ENCODE data around the gene CCT8L2. TPM values are rescaled to one million over a fixed set of nuclear protein-coding genes. Genes with fewer than 3 reads are reported as not detected.
"Not testable (repeated sequence)": the region's sequence is repeated elsewhere in the genome, so short reads cannot be mapped to it uniquely, and the experiment has no call there.

Gene CCT8L2, protein sequence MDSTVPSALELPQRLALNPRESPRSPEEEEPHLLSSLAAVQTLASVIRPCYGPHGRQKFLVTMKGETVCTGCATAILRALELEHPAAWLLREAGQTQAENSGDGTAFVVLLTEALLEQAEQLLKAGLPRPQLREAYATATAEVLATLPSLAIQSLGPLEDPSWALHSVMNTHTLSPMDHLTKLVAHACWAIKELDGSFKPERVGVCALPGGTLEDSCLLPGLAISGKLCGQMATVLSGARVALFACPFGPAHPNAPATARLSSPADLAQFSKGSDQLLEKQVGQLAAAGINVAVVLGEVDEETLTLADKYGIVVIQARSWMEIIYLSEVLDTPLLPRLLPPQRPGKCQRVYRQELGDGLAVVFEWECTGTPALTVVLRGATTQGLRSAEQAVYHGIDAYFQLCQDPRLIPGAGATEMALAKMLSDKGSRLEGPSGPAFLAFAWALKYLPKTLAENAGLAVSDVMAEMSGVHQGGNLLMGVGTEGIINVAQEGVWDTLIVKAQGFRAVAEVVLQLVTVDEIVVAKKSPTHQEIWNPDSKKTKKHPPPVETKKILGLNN
- not detected in 2 replicates for total RNA-seq (2014; rRNA removed; shearing (Covaris generic))

DNA sequence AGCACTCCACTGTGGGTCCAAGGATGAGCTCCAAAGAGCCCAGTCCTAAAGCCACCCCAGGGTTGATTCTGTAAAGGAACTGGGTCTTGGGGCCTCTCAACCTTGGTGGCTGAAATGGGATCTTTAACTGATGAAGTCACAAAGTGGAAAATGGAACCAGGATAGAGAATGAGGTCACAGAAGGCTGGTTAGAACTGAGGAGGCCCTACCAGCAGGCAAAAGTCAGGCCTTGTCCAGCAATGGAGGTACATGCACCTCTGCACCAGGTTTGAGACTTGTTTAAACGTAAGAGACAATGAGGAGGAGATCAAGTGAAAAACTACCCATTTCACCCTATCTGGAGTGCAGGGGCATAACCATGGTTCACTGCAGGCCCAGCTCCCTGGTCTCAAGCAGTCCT is at the start of gene CCT8L2:
Gene CCT8L2, minus strand, starts transcription at position 101 of the 400 bp plus-strand sequence. CDS start 260 bp downstream, outside the sequence.
- DNase-seq (ENCODE audit: low spot score); in situ Hi-C loops (cut with HindIII; ENCODE audit: low sequenced_read_pairs): not testable (repeated sequence)

DNA sequence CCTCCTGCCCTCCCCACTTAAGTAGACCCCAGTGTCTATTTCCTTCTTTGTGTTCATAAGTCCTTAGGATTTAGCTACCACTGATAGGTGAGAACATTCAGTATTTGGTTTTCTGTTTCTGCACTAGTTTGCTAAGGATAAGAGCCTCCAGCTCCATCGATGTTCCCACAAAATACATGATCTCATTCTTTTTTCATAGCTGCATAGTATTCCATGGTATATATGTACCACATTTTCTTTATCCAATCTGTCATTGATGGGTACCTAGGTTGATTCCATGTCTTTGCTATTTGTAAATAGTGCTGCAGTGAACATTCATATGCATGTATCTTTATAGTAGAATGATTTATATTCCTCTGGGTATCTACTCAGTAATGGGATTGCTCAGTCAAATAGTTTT is 42.8 kb upstream of the CCT8L2 start:
- in situ Hi-C loops (cut with HindIII; ENCODE audit: low sequenced_read_pairs); DNase-seq (ENCODE audit: low spot score): not testable (repeated sequence)

DNA sequence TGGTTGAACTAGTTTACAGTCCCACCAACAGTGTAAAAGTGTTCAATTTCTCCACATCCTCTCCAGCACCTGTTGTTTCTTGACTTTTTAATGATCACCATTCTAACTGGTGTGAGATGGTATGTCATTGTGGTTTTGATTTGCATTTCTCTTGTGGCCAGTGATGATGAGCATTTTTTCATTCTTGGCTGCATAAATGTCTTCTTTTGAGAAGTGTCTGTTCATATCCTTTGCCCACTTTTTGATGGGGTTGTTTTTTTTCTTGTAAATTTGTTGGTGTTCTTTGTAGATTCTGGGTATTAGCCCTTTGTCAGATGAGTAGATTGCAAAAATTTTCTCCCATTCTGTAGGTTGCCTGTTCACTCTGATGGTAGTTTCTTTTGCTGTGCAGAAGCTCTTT is 41.5 kb upstream of the CCT8L2 start:
- in situ Hi-C loops (cut with HindIII; ENCODE audit: low sequenced_read_pairs); DNase-seq (ENCODE audit: low spot score): not testable (repeated sequence)

DNA sequence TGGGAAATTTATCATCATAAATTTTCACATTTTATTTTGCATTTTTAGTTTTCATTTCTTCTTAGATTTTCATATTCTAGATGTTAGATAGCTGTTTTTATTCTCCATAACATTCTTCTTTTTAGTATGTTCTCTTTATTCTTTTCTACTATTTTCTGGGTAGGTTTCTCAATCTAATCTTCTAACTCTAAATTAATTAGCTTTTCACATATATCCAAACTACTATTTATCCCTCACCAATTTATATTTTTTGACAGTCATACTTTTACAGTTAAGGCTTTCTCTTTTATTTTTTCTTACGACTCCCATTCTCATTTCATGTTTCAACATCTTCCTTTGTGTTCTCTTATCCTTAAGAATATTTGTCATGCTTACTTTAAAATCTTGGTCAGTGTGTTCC is 35.9 kb upstream of the CCT8L2 start:
- in situ Hi-C loops (cut with HindIII; ENCODE audit: low sequenced_read_pairs); DNase-seq (ENCODE audit: low spot score): not testable (repeated sequence)

DNA sequence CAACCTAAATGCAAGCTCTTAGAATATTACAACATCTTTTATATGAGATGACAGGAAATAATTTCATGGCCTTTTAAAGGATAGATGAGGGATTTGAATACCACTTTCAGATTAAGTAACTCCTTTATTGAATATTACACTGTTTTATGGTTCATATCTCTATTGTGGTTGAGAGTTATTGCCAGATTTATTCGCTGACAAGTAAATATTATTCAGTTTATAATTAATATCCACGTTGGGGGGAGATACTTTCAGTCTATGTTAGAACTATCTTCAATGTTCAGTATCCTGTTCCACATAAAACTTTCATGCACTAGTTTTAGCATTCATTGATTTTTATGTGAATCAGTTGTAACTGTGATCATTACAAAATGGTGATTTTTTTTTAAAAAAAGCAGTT is 32.4 kb upstream of the CCT8L2 start:
- DNase-seq (ENCODE audit: low spot score); in situ Hi-C loops (cut with HindIII; ENCODE audit: low sequenced_read_pairs): not testable (repeated sequence)

DNA sequence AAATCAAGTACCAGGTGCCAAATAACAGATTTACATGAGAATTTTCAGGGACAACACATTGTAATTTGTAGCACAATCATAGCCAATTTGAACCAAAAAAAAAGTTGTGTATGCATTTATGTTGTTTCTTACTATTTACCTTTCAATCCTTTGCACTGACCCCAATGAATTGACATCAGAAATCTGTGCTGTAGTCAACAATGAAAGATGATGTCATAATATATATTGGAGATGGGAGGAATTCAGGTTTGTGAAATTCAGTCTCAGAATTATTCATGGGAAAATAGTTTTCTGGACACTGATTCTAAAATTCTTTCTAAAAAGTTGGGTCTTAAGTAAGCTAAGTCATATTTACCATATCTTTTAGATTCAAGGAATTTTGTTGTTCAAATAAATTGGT is 31.0 kb upstream of the CCT8L2 start:
- DNase-seq (ENCODE audit: low spot score); in situ Hi-C loops (cut with HindIII; ENCODE audit: low sequenced_read_pairs): not testable (repeated sequence)

DNA sequence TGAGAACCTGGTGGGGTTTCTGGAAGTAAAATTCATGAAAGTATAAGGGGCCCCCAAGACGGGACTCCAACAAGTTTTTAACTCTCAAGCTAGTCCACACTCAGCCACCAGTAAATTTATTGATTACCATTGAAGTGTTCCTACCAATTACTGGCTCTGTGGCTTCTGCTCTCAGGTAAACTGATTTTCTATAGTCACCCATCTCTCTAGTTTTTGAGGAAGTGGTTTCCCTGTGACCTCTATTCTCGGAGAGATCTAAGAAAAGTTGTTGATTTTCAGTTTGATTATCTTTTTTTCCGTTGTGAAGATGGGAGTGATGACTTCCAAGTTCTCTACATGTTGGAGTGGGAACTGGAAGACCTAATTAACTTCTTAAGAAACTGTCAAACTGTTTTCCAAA is 24.9 kb upstream of the CCT8L2 start:
- in situ Hi-C loops (cut with HindIII; ENCODE audit: low sequenced_read_pairs), result not testable (repeated sequence)

DNA sequence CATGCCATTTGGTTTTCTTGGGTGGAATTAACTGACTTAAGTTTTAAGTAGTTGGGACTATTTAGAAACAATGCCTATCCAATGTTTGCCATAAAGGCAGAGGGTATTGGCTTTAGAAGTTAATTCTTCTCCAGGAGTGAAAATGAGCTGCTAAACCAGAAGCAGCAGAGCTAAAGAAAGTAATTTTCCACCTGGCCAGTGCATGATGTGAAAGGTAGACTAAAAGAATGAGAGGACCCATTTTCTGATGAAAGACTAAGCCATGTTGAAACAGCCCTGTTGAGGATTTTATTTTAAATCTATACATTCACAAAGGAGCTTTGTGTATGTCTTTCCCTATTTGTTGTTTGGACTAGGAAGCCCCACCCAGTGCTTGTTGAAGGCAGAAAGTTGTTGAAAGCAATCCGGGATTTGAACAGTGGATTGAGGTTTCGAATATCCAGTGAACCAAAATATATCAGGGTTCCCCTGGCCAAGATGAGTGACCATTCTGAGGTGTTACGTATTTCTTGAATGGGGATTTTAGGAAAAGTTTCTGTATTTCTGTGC is 23.9 kb upstream of the CCT8L2 start:
- in situ Hi-C loops (cut with HindIII; ENCODE audit: low sequenced_read_pairs); DNase-seq (ENCODE audit: low spot score): not testable (repeated sequence)

More for the DNA sequence above, 24.9 kb upstream of the CCT8L2 start:
- not testable (repeated sequence) for DNase-seq (ENCODE audit: low spot score)

DNA sequence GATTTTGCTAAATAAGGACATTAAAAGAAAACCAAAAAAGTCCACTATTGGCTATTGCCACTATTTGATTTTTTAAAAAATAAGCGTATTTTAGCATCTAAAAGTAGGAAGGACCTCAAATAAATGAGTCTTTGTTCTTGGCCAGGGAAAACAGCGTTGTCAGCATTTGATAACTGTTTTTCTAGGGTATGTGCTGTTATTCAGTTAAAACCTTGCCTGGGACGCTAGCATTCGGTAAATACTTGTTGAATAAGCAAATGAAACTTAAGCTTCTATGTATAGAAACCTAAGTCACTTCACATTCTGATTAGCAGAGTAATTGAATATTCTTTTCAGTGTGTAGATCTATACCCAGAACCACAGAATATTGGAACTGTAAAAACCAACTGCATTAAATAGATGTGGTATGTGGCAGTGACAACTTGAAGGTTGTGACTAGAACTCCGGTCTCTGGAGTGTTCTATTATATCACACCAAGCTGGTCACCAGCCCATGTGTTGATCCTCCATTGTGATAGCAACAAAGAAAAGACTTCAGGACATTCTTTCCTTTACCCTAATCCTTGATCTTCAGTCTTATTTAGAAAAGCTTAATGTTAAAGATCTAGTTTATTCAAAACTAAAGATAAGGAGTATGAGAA is 23.1 kb upstream of the CCT8L2 start:
- DNase-seq (ENCODE audit: low spot score); in situ Hi-C loops (cut with HindIII; ENCODE audit: low sequenced_read_pairs): not testable (repeated sequence)

DNA sequence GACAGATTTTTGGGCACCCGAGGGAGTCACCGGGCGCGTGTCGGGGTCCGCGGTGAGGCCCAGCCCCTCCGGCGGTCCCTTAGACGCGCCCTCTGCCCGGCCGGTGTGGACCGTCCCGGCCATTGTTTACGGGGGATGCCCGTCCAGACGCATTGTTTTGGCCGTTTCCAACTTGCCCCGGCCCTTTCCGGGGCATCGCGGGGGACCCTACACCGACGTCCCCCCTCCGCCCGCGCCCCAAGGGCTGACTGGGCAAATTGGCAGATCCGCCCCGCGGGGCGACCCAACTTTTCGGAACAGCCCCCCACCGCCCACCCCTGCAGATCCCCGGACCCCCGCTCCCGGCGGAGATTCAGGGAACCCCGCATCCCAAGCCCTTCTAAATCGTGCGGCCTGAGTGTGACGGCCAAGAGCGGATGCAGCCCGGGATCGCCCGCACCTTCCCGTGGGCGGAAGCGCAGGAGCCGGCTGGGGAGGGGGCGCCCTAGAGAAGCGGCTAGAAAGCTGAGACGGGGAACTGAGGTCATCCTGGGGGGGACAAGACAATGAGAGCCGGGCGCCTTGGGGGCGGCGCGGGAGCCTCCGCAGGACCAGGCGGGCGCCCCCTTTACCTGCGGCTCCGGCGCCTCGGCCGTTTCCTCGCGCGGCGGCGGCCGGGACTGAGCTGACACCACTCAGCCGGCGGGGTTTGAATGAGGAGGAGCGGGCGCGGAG is 17.1 kb upstream of the CCT8L2 start:
- DNase-seq (ENCODE audit: low spot score), result no peak
- in situ Hi-C loops (cut with HindIII; ENCODE audit: low sequenced_read_pairs), result no loop called here

DNA sequence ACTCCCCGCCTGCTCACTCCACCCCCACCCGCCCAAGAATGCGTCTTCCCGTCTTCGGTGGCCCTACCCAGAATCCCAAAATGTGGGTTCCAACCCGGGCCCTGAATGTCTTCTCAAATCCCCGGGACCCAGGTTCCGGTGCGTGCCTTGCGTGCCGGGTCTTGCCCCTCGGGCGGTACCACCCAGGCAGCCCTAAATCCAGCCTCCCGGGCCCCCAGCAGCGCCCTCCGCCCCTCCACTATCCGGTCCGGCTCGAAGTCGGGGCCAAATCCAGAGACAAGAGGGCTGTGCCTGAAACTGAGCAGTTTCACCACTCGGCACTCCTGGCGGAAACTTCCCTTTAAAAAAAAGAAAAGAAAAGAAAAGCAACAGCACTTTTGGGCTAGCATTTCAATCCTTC is 16.3 kb upstream of the CCT8L2 start:
- DNase-seq (ENCODE audit: low spot score), result no peak
- in situ Hi-C loops (cut with HindIII; ENCODE audit: low sequenced_read_pairs), result no loop called here

DNA sequence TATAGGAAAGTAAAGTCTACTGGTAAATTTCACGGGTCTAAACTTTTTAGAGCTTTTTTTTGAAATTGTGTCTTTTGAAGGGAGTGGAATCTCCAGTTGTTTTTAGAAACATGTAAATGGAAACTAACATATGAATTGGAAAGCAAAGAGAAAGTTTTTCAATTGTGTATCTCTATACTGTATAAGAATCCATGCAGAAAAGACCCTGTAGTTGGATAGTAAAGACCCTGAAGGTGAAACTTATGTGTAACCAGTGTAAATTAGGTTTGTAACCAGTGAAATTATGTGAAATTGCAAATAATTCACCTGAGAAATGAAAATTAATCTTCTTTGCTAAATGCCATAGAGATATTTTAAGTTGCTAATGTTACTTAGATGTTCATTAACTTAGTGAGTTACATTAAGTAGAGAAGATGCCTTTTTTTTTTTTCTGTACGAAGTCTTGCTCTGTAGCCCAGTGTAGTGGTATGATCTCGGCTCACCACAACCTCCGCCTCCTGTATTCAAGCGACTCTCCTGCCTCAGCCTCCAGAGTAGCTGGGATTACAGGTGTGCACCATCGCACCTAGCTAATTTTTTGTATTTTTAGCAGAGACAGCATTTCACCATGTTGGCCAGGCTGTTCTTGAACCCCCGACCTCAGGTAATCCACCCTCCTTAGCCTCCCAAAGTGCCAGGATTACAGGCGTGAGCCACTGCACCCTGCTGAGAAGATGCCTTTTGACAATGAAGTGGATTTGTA is 11.8 kb upstream of the CCT8L2 start:
- DNase-seq (ENCODE audit: low spot score); in situ Hi-C loops (cut with HindIII; ENCODE audit: low sequenced_read_pairs): not testable (repeated sequence)

DNA sequence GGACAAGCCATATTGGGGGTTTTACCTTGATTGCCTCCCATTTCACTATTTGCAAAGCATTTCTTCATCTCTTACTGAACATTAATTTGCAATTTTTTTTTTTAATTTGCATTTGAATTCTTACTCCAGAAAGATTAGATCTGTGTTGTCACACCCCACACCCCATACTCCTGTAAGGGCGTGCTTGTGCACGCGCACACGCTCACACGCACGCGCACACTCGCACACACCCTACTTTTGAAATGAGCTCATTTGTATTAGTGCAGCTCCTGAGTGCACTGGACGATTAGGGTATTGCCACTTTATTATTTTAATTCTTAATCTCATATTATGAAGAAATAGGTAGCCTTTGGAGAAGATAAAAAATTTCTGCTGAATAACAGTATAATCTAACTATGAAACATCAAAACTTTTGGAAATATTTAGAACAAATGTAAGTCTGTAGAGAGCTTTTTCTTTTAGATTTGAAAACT is 11.2 kb upstream of the CCT8L2 start:
- in situ Hi-C loops (cut with HindIII; ENCODE audit: low sequenced_read_pairs); DNase-seq (ENCODE audit: low spot score): not testable (repeated sequence)

DNA sequence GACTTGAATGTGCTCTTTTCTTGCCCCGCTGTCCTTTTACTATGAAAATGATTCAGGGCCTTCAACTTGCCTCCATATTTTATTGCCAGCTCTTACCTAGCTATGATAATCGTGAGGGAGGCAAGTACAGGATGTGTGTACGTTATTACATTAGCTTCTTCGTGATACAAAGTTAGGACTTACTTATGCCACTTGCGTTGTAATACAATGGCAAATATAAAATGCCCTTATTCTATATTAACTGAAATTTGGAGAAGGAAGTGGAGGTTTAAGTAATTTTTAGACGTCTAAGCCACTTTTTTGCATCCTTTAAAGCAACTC is 10.8 kb upstream of the CCT8L2 start:
- in situ Hi-C loops (cut with HindIII; ENCODE audit: low sequenced_read_pairs), result no loop called here

DNA sequence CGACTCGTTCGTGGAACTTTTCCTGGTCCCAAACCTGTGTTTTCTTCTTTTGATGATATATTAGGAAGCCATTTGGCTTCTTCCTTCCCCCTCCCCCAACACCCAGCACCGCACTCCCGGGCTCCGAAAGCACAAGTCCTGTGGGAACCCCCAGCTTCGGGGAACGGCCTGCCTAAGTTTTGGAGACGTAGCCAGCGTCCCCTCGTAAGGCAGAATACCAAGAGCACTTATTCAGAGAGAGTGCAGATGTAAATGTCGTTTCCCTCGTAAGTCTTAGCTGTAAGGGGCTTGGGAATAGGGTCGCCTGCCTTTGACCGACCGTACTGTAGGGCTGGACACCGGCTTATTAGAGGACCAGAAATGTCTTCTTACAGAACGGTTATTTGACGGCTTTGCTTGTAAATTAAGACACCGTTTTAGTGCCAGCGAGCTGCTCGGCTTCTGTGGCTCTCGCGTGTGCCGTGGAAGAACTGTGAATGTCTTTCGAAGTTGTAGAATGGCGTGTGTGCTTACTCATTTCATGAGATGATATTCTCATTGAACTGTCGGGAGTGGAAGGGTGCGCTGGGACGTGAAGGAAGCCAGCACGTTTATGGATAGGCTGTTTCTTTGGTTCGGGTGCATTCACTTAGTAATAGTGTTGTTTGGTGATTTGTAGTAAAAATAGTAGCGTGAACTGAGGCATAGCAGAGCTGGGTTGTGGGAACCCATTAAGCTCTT is 10.3 kb upstream of the CCT8L2 start:
- in situ Hi-C loops (cut with HindIII; ENCODE audit: low sequenced_read_pairs); DNase-seq (ENCODE audit: low spot score): not testable (repeated sequence)

More for the DNA sequence above, 10.8 kb upstream of the CCT8L2 start:
- DNase-seq (ENCODE audit: low spot score), result no peak

DNA sequence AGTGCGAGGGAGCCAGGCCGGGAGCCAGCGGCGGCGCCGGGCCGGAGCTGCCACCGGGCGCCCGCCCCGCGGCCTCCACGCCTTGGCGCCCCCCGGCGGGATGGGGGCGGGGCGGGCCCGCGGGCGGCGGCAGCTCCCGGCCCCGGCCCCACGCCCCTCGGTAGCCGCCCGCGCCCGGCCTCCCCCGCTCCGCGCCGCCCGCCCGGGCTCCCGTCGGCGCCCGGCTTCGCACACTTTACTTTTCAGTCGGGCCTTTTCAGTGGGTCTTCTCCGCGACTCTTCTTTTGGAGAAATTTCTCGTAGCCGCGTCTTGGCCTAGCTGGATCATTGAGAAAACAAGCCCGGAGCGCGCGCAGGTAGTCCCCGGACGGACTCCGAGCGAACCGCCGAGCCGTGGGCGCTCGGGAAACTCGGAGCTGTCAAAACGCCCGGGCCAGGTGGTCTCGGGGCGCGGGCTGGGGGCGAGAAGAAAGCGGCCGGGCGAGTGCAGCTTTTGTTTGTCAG is 9.7 kb upstream of the CCT8L2 start:
- in situ Hi-C loops (cut with HindIII; ENCODE audit: low sequenced_read_pairs), result not testable (repeated sequence)

DNA sequence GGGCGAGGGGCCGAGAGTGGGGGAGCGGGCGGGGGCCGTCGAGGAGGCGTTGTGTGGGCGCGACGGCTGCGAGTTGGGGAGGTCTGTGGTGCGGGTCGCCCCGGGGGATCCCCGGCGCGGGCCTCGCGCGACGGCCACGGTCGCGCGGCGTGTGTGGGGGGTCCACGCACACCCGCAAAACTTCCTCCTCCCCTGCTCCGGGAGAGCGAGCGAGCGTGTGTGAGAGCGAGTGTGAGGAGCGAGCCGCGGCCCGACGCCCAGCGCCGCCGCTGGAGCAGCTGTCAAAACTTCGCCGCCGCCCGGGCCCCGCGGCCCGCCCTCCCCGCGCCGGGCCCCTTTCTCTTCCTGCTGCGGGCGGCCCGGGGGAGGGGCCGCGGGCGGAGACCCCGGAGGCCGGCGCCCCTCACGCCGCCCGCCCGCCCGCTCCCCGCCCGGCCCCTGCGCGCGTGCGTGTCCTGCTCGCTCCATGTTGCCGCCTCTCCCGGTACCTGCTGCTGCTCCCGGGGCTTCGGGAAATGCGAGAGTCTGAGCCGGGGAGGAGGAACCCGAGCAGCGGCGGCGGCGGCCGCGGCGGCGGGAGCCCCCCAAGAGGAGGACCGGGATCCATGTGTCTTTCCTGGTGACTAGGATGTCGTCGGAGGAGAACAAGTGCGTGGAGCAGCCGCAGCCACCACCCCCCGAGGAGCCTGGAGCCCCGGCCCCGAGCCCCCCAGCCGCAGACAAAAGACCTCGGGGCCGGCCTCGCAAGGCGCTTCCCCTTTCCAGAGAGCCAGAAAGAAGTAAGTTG is 9.0 kb upstream of the CCT8L2 start:
- no peak for DNase-seq (ENCODE audit: low spot score)
- in situ Hi-C loops (cut with HindIII; ENCODE audit: low sequenced_read_pairs), result no loop called here

More for the DNA sequence above, 9.7 kb upstream of the CCT8L2 start:
- not testable (repeated sequence) for DNase-seq (ENCODE audit: low spot score)

All from G401 (cell line).